Neutrophil (primary cell): ENCODE measurements around the gene COL5A2.

Source experiments
- H3K27ac ChIP-seq: fragments of 200-600 bp; sonication (generic); 2 replicates; pipeline ENCODE4 v1.5.1; 2016; ENCODE audit warnings: mild to moderate bottlenecking, moderate library complexity
- H3K27me3 ChIP-seq: fragments of 200-600 bp; sonication (generic); 2 replicates; pipeline ENCODE4 v1.6.0; 2016; ENCODE audit warnings: mild to moderate bottlenecking
- H3K36me3 ChIP-seq: fragments of 200-600 bp; sonication (generic); 2 replicates; pipeline ENCODE4 v1.5.1; 2017
- H3K4me1 ChIP-seq, 2 experiments: fragments of 200-600 bp in 1 of 2; sonication (generic) in 1 of 2; 1 replicate in 1 of 2; 2 replicates in 1 of 2; pipeline versions ENCODE4 v1.5.1 to v1.6.1; 2013 to 2016; ENCODE audit warnings: low read depth in 1 of 2, low read length in 1 of 2, mild to moderate bottlenecking in 1 of 2, moderate library complexity in 1 of 2; ENCODE audit not compliant: control insufficient read depth in 1 of 2, insufficient read depth in 1 of 2
- H3K4me3 ChIP-seq, 2 experiments: fragments of 200-600 bp in 1 of 2; sonication (generic) in 1 of 2; 1 replicate in 1 of 2; 2 replicates in 1 of 2; pipeline ENCODE4 v1.5.1; 2013 to 2016; ENCODE audit warnings: low read depth in 1 of 2, low read length in 1 of 2, mild to moderate bottlenecking in 1 of 2, moderate library complexity in 1 of 2
- H3K9me3 ChIP-seq: fragments of 200-600 bp; sonication (generic); 2 replicates; pipeline ENCODE4 v1.5.1; 2016
- CTCF ChIP-seq: fragments of 200-600 bp; sonication (generic); IDR thresholded peaks from 2 replicates; pipeline ENCODE4 v1.5.1; 2016; ENCODE audit warnings: antibody characterized with exemption

The COL5A2 gene

GRCh38 chr2:188986839-188987238 lies 192.7 kb downstream of the COL5A2 start:
- Histone ChIP-seq H3K9me3 (no peaks in the 10 kb centered on the region), H3K36me3 (no peaks in the 10 kb centered on the region), H3K4me1 (no peaks in the 10 kb centered on the region), H3K4me3 (no peak overlapping the region), H3K27me3 (no peaks in the 10 kb centered on the region), H3K27ac (no peak overlapping the region)
- no peak for TF ChIP-seq CTCF

- Histone ChIP-seq H3K4me3 (no peak overlapping the region), H3K4me1 (no peaks in the 10 kb centered on the region), H3K27me3 (no peaks in the 10 kb centered on the region), H3K36me3 (no peaks in the 10 kb centered on the region), H3K9me3 (no peaks in the 10 kb centered on the region), H3K27ac (no peak overlapping the region)
- TF ChIP-seq CTCF: no peak
Observed at GRCh38 chr2:188984680-188985079, 194.9 kb downstream of the COL5A2 start.

GRCh38 chr2:188984065-188984491 lies 195.5 kb downstream of the COL5A2 start:
- no peaks in the 10 kb centered on the region for H3K9me3 ChIP-seq
- H3K36me3 ChIP-seq: no peaks in the 10 kb centered on the region
- no peaks in the 10 kb centered on the region for H3K4me1 ChIP-seq
- no peaks in the 10 kb centered on the region for H3K27me3 ChIP-seq
- H3K27ac ChIP-seq: no peak overlapping the region
- no peak overlapping the region for H3K4me3 ChIP-seq
- TF ChIP-seq CTCF: no peak

GRCh38 chr2:188983427-188984064 lies 196.0 kb downstream of the COL5A2 start:
- H3K4me3 ChIP-seq: no peak overlapping the region
- H3K4me1 ChIP-seq: no peaks in the 10 kb centered on the region
- no peaks in the 10 kb centered on the region for H3K27me3 ChIP-seq
- no peaks in the 10 kb centered on the region for H3K9me3 ChIP-seq
- no peaks in the 10 kb centered on the region for H3K36me3 ChIP-seq
- H3K27ac ChIP-seq: no peak overlapping the region
- no peak for TF ChIP-seq CTCF
